SKM-1 (cell line): ENCODE data around the gene KCNK3.
A peak's percentile ranks its signal among the peaks of the same experiment; 100 is the strongest.
"Not testable (repeated sequence)": the region's sequence is repeated elsewhere in the genome, so short reads cannot be mapped to it uniquely, and the experiment has no call there.

Experiments
- DNase-seq: peaks from one replicate; lab custom pipeline; 2025; ENCODE audit not compliant: unreplicated experiment; lab: John Stamatoyannopoulos, UW

The KCNK3 gene

DNA sequence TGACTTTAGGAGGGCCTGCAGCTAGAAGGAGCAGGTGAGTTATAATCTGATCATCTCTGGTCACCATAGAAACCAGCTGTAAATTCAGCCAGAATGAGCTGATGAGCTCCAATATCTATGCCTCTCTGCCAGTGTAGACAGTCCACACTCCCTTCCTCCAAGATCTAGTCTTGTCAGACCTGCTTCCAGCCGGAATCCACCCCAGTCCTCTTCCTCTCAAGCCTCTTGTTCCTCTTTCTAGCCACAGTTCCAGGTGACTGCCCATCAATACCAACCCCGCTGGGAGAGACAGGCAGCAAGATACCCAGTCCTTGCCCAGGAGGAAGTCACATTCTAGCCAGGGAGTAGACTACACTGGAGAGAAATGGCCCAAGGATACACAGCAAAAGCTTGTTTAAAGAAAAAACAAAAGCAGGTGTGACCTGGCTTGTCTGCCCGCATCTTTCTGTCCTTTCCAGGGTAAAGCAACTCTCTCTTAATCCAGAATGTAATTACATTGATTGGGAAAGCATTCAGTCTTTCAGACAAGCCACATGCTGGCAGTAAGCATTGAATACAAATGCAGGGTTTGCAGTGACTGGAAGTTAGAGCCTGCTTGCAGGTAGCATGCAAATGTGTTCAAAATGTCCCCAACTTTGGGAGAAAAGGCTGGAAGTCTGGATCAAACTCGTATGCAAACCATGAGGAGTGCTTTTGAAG, 62.6 kb downstream of the KCNK3 start:
- DNase-seq = no peak

DNA sequence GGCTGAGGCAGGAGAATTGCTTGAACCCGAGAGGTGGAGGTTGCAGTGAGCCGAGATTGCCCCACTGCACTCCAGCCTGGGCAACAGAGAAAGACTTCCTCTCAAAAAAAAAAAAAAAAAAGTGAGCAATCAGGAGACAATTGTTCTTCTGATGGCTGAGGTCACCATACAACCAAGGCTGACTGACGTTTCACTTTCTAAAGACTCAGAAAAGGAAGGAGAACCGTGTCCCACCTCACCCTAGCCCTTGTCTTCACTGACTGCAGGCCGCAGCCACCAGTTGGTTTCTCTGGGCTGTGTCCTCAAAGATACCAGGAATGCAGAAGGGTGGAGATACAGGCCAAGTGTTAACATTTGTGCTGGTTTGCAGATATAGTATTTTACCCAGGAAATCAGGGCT, 63.8 kb downstream of the KCNK3 start:
- no peak for DNase-seq

DNA sequence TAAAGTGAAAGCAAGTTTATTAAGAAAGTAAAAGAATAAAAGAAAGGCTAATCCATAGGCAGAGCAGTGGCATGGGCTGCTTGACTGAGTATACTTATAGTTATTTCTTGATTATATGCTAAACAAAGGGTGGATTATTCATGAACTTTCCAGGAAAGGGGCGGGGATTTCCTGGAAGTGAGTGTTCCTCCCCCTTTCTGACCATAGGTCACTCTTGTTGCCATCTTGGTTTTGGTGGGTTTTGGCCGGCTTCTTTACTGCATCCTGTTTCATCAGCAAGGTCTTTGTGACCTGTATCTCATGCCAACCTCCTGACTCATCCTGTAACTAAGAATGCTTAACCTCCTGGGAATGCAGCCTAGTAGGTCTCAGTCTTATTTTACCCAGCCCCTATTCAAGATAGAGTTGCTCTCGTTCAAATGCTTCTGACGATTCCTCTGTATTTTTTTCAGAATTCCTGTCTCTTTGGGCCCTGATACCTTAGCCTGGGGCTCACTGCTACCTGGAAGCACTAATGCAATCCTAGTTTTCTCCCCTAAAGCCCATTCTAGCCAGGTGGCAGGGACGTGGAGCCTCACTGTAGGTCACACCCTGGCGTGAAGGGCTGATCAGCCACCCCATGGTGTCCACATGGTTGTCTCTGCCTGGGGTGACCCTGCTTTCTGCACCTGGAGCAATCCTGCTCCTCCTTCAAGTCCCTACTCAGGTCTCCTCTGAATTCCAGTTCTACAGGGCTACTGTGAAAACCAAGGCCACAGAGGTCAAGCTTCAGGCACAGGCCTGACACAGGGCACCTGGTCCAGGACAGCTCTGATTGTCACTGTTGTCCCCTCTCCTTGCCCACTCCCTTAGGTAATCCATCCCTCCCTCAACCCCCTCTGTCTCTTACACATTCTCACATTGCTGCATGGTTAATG, 65.6 kb downstream of the KCNK3 start:
- no peak for DNase-seq

DNA sequence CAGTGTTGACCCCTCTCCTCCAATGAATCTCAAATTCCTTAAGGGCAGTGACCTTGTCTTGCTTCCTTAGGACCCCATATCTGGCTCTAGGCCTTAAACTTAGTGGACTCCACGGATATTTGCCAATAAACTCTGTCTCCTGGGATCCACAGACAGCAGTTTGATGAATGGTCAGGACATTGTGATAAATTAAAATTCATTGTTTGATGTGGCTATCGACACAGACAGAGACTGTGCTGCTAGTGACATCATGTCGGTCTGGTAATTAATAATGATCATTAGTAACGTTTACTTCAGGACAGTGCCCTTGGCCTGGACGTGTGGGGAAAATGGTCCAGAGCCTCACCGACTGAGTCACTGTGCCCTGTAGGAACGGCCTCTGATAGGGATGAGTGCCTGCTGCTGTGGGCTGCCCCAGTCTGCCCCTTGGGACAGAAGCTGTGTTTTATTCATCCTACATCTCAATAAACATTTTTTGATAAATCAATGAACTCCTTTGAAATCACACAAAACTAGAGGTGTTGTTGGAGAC, 66.3 kb downstream of the KCNK3 start:
- no peak for DNase-seq

- DNase-seq = no peak
Measured at GRCh38 chr2:26759845-26760244, 67.3 kb downstream of the KCNK3 start.

DNA sequence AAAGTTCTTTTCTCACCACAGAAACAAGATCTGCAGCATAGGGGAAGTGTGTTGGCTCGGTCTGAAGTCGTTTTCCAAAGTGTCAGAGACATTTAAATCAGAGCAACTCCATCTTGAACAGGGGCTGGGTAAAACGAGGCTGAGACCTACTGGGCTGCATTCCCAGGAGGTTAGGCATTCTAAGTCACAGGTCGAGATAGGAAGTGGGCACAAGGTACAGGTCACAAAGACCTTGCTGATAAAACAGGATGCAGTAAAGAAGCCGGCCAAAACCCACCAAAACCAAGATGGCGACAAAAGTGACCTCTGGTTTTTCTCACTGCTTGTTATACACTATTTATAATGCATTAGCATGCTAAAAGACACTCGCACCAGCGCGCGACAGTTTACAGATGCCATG, 68.5 kb downstream of the KCNK3 start:
- not testable (repeated sequence) for DNase-seq

DNA sequence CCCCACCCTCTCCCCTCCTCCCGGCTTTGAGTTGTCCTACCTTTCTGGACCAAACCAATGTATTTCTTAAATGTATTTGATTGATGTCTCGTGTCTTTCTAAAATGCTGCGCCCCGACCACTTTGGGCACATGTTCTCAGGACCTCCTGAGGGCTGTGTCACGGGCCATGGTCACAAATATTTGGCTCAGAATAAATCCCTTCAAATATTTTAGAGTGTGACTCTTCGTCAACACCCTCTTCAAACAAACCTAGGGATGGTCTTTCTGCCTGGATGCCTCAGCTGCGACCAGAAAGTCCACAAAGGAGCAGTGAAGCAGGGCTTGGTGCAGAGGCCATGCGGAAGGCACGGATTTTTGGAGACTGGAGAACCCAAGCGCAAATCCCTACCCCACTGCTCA, 70.5 kb downstream of the KCNK3 start:
- no peak for DNase-seq

- no peak for DNase-seq
Measured at GRCh38 chr2:26764078-26764887, 71.8 kb downstream of the KCNK3 start, which contains the start of gene SLC35F6. Gene SLC35F6 (plus strand): TSS chr2:26764284. CDS start chr2:26764350, 66 bp downstream.

DNA sequence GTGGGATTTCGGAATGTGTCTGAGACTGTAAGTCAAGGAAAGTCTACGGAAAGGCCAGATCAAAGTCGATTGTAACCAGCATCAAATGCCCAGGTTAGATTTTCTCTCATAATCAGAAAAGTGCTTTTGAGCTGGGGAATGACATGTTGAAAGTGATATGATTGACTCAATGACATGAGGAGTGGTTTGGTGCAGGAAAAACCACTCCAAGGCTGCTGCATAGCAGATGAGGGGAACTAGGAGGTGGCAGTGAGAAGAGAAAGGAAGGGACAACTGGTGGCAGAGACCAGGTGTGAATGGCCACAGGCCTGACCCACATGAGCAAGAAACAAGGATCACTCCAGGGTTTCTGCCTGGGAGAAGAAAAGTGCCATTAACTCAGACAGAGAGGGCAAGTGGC, 72.4 kb downstream of the KCNK3 start:
- DNase-seq = no peak

- DNase-seq = no peak
Measured at GRCh38 chr2:26765475-26766200, 73.1 kb downstream of the KCNK3 start.

- no peak for DNase-seq
Measured at GRCh38 chr2:26767129-26767528, 74.6 kb downstream of the KCNK3 start.

DNA sequence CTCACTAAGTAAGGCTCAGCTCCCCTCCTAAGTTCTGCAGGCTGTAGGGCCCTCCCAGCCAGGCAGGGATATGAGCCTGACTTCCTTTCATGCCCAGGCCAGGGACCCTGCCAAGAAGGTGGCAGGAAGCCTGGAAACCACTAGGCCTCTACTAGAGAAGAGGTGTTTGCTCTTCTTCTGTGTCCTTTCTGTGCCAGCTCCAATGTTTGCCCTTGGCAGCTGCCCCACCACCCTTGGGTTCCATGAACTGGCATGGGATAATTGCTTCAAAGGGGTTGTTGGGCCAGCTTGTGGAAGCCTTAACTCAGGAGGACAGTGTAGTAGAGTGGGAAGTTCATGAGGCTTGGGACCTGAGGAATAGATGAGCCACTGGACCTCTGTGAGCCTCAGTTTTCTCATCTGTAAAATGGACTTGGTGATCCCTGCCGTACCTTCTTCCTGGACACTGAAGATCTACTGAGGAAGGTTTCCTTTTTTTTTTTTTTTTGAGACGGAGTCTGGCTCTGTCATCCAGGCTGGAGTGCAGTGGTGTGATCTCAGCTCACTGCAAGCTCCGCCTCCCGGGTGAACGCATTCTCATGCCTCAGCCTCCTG, 75.5 kb downstream of the KCNK3 start:
- DNase-seq = no peak

- no peak for DNase-seq
Measured at GRCh38 chr2:26768759-26769088, 76.2 kb downstream of the KCNK3 start.

DNA sequence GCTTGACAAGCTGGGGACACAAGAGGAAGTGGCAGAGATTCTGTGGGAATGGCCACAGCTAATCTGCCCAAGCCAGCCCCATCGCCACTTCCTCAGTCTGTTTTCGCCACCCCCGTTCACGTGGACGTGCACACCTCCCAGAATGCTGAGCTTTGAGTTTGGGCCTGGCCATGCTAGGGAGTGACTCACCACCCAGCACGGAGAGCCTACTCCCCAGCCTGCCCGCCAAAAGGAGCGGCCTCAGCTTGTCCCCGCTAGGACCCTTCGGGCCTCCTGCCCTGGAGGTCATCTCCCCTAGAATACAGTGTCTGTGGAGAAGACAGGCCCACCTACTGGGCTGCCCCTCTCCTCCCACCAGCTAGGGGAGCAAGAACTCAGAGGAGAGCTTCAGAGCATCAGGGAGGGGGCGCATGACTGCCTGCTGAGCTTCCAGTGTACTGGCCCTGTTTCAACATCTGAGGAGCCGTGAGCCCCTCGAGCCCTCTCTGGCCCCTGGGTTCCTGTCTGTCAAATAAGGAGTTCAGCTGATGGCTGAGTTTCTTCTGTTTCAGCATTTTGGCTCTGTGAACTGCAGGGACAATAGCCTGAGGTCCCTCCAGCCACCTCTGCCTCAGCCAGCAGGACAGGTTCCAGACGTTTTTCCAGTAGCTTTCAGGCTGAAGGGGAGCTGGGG, 76.7 kb downstream of the KCNK3 start:
- peak; percentile 96 for DNase-seq

DNA sequence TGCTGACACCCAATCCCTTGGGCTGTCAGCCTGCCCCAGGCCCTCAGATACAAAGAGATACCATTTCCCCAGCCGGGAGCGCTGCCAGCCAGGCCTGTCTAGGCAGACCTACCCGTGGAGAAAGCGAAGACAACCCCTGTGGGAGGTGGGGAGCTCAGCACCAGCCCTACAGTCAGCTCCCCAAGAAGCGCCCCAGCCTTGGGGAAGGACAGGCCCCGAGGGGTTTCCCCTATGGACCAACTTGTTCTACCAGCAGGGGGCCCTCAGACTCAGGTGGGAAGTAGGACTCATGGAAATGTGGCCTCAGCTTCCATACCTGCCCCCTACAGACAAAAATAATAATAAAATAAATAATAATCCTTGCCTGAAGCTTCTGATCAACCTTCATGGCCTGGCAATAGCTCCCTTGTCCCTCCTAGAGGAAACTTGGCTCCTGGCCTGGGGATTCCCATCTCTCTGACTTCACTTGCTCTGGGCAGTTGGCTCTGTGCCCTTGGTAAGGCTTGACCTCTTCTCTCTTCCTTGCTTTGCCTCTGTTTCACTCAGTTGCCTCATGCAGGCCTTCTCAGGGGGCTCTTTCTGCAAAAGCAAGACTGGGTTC, 78.6 kb downstream of the KCNK3 start:
- no peak for DNase-seq

GRCh38 chr2:26772064-26773001, 79.8 kb downstream of the KCNK3 start:
- DNase-seq = no peak

- DNase-seq = no peak
Measured at GRCh38 chr2:26776195-26776800, 83.8 kb downstream of the KCNK3 start.

DNA sequence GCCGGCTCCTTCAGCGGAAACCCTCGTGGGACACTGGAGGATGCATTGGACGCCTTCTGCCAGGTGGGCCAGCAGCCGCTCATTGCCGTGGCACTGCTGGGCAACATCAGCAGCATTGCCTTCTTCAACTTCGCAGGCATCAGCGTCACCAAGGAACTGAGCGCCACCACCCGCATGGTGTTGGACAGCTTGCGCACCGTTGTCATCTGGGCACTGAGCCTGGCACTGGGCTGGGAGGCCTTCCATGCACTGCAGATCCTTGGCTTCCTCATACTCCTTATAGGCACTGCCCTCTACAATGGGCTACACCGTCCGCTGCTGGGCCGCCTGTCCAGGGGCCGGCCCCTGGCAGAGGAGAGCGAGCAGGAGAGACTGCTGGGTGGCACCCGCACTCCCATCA, 85.6 kb downstream of the KCNK3 start:
- no peak for DNase-seq
